K562 treated with DMSO at 1 percent for 4 hours (cell line): ENCODE results near the gene ATG2B. TPM values are rescaled to one million over a fixed set of nuclear protein-coding genes. Genes with fewer than 3 reads are reported as not detected.

Experiments used
- total RNA-seq: library from RNA; unstranded; fragments of 300-600 nt; gene quantifications from 2 replicates; pipeline ENCODE4 v1.2.3, GENCODE V29; 2022; ENCODE audit not compliant: insufficient read depth

Gene ATG2B
- total RNA-seq, result 6.5 and 10.8 TPM in 2 replicates

GRCh38 chr14:96362965-96363750 lies at the start of gene ATG2B, which contains the start of gene GSKIP:
ATG2B (minus strand) TSS chr14:96363341; CDS start chr14:96362976, 365 bp downstream.
GSKIP (plus strand) TSS chr14:96363526; CDS start chr14:96382248, 18,722 bp downstream.

GRCh38 chr14:96255501-96256366 lies 107.4 kb downstream of the ATG2B start, which contains the start of gene BDKRB1:
BDKRB1 (plus strand) TSS chr14:96256210; CDS start chr14:96263683, 7,473 bp downstream.

Other genes with a start within 250 kb of the ATG2B start
- not detected in 2 replicates for gene BDKRB2, start 158.5 kb downstream of the ATG2B start, total RNA-seq
- gene BDKRB1, start 107.1 kb downstream of the ATG2B start, total RNA-seq, result not detected in 2 replicates
- 60.5 and 64.8 TPM in 2 replicates for gene GSKIP, start 185 bp upstream of the ATG2B start, total RNA-seq
- 0.40 and 1.1 TPM in 2 replicates for gene AK7, start 28.8 kb upstream of the ATG2B start, total RNA-seq
- gene PAPOLA, start 139.0 kb upstream of the ATG2B start, total RNA-seq, result 71.5 and 77.0 TPM in 2 replicates